GM19328 (cell line): ENCODE results near the gene MAN2B1.
A peak's percentile ranks its signal among the peaks of the same experiment; 100 is the strongest.
"Not testable (repeated sequence)": the region's sequence is repeated elsewhere in the genome, so short reads cannot be mapped to it uniquely, and the experiment has no call there.

ENCODE experiments used
- ATAC-seq: cut with Tn5 transposase; IDR thresholded peaks from one replicate; pipeline ENCODE4 v1.9.1; 2021; ENCODE audit warnings: mild to moderate bottlenecking, moderate library complexity; ENCODE audit not compliant: unreplicated experiment

The MAN2B1 gene

GRCh38 chr19:12689581-12690216 lies 23.2 kb upstream of the MAN2B1 start:
- no peak for ATAC-seq

GRCh38 chr19:12689012-12689411 lies 22.5 kb upstream of the MAN2B1 start:
- ATAC-seq = no peak

GRCh38 chr19:12687496-12688196 lies 21.1 kb upstream of the MAN2B1 start, which contains the start of gene GNG14:
GNG14 (plus strand) TSS chr19:12687998; CDS start chr19:12688049, 51 bp downstream.
- no peak for ATAC-seq

- ATAC-seq = no peak
These were observed 19.3 kb upstream of the MAN2B1 start for GRCh38 chr19:12685831-12686230.

- peak; percentile 74 for ATAC-seq
These were observed 14.8 kb upstream of the MAN2B1 start, which contains the start of gene DHPS for GRCh38 chr19:12681074-12681987. DHPS (minus strand) TSS chr19:12681880; CDS start chr19:12681766, 114 bp downstream.

GRCh38 chr19:12680034-12680433 lies 13.5 kb upstream of the MAN2B1 start:
- no peak for ATAC-seq

- ATAC-seq = not testable (repeated sequence)
These were observed 11.5 kb upstream of the MAN2B1 start for GRCh38 chr19:12678039-12678438.

- no peak for ATAC-seq
These were observed 10.4 kb upstream of the MAN2B1 start for GRCh38 chr19:12676928-12677327.

- ATAC-seq = no peak
These were observed 9.8 kb upstream of the MAN2B1 start for GRCh38 chr19:12676384-12676792.

- no peak for ATAC-seq
These were observed 9.4 kb upstream of the MAN2B1 start for GRCh38 chr19:12675940-12676339.

GRCh38 chr19:12675399-12675798 lies 8.9 kb upstream of the MAN2B1 start:
- ATAC-seq = no peak

- ATAC-seq = no peak
These were observed 6.2 kb upstream of the MAN2B1 start for GRCh38 chr19:12672744-12673143.

GRCh38 chr19:12670159-12670928 lies 3.8 kb upstream of the MAN2B1 start:
- ATAC-seq = no peak

- ATAC-seq = no peak
These were observed 3.0 kb upstream of the MAN2B1 start for GRCh38 chr19:12669270-12670158.

GRCh38 chr19:12668932-12669269 lies 2.4 kb upstream of the MAN2B1 start:
- ATAC-seq = no peak

GRCh38 chr19:12668346-12668745 lies 1.8 kb upstream of the MAN2B1 start:
- ATAC-seq = no peak

GRCh38 chr19:12667731-12668302 lies 1.3 kb upstream of the MAN2B1 start:
- ATAC-seq = no peak

- no peak for ATAC-seq
These were observed 774 bp downstream of the MAN2B1 start for GRCh38 chr19:12665671-12666264.

GRCh38 chr19:12665281-12665573 lies 1.3 kb downstream of the MAN2B1 start:
- ATAC-seq = no peak
